Adrenal gland (tissue), 12 donors: Measurements from ENCODE around the gene APCDD1L. TPM values are rescaled to one million over a fixed set of nuclear protein-coding genes. Genes with fewer than 3 reads are reported as not detected.

Experiments
- DNase-seq, 7 donors: peaks; one replicate each; pipeline ENCODE4 v3.0.0-alpha.2; 2019 to 2020
- H3K27ac ChIP-seq, 5 donors: fragments of 200-600 bp; sonication (generic) in 4 of 5; 1 replicate in 3 of 5; 2 replicates in 2 of 5; pipeline versions ENCODE4 v1.5.1 to v1.8.0; 2016 to 2020; ENCODE audit warnings: mild to moderate bottlenecking in 1 of 5
- H3K27me3 ChIP-seq: fragments of 200-600 bp; 2 replicates; pipeline ENCODE4 v1.8.0; 2021
- H3K36me3 ChIP-seq, 2 donors: fragments of 200-600 bp; replicated peaks in 1 of 2; 1 replicate in 1 of 2; 2 replicates in 1 of 2; pipeline versions ENCODE4 v1.5.1 to v1.8.0; 2018 to 2022
- H3K4me1 ChIP-seq, 2 donors: fragments of 200-600 bp; replicated peaks in 1 of 2; 1 replicate in 1 of 2; 2 replicates in 1 of 2; pipeline versions ENCODE4 v1.5.1 to v1.8.0; 2018 to 2021
- H3K4me3 ChIP-seq, 4 donors: fragments of 200-600 bp; sonication (generic) in 3 of 4; one replicate each; pipeline ENCODE4 v1.5.1; 2016 to 2018
- H3K9me3 ChIP-seq, 3 donors: fragments of 200-600 bp; sonication (generic) in 1 of 3; replicated peaks in 1 of 3; 1 replicate in 2 of 3; 2 replicates in 1 of 3; pipeline versions ENCODE4 v1.5.1 to v1.8.0; 2016 to 2021
- POLR2A ChIP-seq, 2 donors: fragments of 450-650 bp; IDR thresholded peaks; one replicate each; pipeline ENCODE4 v1.6.1; 2017; ENCODE audit warnings: antibody characterized with exemption in 2 of 2, mild to moderate bottlenecking in 2 of 2, moderate library complexity in 1 of 2
- WGBS, 4 donors: extraction: QIAGEN DNeasy Blood & Tissue Kit in 2 of 4; methylation state at CpG; one replicate each; pipeline versions ENCODE4 v1.1.5 to v1.1.7; 2013 to 2017; 5-methylcytosine and 5-hydroxymethylcytosine counted together
- intact Hi-C, 2 donors: fragments of 100-400 bp; cut with DNase I; formaldehyde crosslinking; loops; one replicate each; pipeline versions ENCODE4 v1.14.1 to v1.15.0; 2022 to 2023
- polyA plus RNA-seq, 3 donors: library from polyadenylated mRNA; stranded (reverse); fragments of 200-250 nt in 2 of 3; fragments of 350-450 nt in 1 of 3; fragmentation: Illumina TruSeq in 1 of 3; extraction: RNeasy Lipid Tissue Mini Kit (QIAGEN cat#74804) in 1 of 3; gene quantifications; one replicate each; pipeline ENCODE4 v1.2.3, GENCODE V29; 2013 to 2014
- total RNA-seq, 9 donors: library from RNA; depleted of rRNA in 4 of 9; stranded (reverse); fragments of >200 nt in 4 of 9; fragments of 120-200 nt in 1 of 9; fragmentation: NEBNext Ultra II Directional in 1 of 9; extraction: Animal tissue kit (Norgen Biotek cat#: 25700) in 1 of 9; gene quantifications; one replicate each; pipeline versions ENCODE4 v1.1.0 to v1.2.4, GENCODE V29; 2013 to 2023
- TF ChIP-seq, protein P1 (sequence below), 6 experiments: fragments of 450-650 bp in 4 of 6; fragments of 200-600 bp in 2 of 6; sonication (generic) in 1 of 6; IDR thresholded peaks; 1 replicate in 5 of 6; 2 replicates in 1 of 6; pipeline versions ENCODE4 v1.5.1 to v1.8.0; 2016 to 2021; ENCODE audit warnings: antibody characterized with exemption in 6 of 6, mild to moderate bottlenecking in 2 of 6, moderate library complexity in 1 of 6
- donor health status: healthy with polysubstance abuse.
- donor health status: Bipolar disorder and iron deficiency.
- donor health status: DM: yes; HTN: yes; CAD: no.
- donor health status: DM: no; HTN: no; CAD: no.
- donor health status: DM: no; HTN: no; CAD: no.
- donor health status: DM: yes; HTN: yes; CAD: no.

APCDD1L gene
- total and polyA plus RNA-seq, 12 donors, result 0.06 to 0.96 (median 0.27) TPM; not detected in 4

DNA sequence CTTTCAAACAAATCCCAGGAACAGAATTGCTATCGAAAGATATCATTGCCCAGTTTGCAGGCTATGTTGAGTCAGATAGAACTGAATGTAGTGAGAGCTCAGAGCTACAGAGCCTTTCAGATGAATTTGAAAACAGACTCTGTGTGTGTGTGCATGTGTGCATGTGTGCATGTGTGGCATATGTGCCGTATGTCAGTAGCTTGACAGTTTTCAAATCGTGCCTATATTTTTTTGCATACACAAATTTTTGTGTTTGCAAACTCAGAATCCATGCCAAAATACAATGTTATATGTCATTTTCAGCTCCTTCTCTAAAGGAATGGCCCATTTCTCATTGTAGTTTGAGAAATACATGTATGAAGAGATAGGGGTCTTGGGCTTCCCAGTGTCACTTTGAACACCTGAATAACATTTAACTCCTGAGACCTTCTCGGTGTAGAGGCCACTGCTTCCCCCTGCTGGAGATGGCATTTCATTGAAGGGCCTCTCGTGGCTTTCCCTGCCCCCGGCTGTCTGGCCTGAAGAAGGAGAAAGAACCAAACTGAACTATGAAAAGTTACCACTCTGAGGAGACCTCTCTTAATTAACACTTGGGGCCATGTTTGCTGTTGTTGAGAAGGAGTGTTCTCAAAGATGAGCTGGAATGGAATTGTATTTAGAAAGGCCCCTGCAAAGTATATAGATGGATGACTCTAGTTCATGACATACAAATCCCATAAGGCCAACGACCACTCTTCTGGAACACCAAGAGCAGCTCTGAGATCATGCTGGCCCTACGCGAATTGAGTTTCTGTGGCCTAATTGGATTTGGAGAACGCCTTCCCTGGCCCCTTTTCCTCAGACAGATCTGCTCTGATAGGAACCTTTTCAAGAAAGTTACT is 67.4 kb downstream of the APCDD1L start:
- TF ChIP-seq POLR2A (IDR thresholded peaks at IDR 0.05), result no peak
- TF ChIP-seq, protein P1, sequence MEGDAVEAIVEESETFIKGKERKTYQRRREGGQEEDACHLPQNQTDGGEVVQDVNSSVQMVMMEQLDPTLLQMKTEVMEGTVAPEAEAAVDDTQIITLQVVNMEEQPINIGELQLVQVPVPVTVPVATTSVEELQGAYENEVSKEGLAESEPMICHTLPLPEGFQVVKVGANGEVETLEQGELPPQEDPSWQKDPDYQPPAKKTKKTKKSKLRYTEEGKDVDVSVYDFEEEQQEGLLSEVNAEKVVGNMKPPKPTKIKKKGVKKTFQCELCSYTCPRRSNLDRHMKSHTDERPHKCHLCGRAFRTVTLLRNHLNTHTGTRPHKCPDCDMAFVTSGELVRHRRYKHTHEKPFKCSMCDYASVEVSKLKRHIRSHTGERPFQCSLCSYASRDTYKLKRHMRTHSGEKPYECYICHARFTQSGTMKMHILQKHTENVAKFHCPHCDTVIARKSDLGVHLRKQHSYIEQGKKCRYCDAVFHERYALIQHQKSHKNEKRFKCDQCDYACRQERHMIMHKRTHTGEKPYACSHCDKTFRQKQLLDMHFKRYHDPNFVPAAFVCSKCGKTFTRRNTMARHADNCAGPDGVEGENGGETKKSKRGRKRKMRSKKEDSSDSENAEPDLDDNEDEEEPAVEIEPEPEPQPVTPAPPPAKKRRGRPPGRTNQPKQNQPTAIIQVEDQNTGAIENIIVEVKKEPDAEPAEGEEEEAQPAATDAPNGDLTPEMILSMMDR (IDR thresholded peaks at IDR 0.05), result peak; percentile 64 to 79 (median 70)
- Histone ChIP-seq H3K36me3 (peaks cover 0 to 33% of the 10 kb centered on the region in 2 donors), H3K27me3 (no peaks in the 10 kb centered on the region), H3K4me1 (no peaks in the 10 kb centered on the region), H3K9me3 (no peaks in the 10 kb centered on the region), H3K27ac (peak overlapping the region in 1 of 5 donors; percentile 24), H3K4me3 (no peak overlapping the region)
- peak; percentile 43 to 84 (median 68) for DNase-seq
- 57 to 68% (median 63%) methylated on average over 10 of the region's 10 CpGs for WGBS, 4 donors
- intact Hi-C loops, result loop anchor here (5.0 to 10.0 kb wide), 3 partner anchors 143 to 213 kb away; partner anchors contain the start of gene RAB22A (in 1 of the 2)

- Histone ChIP-seq H3K9me3 (no peaks in the 10 kb centered on the region), H3K4me1 (no peaks in the 10 kb centered on the region), H3K27ac (no peak overlapping the region), H3K4me3 (no peak overlapping the region), H3K27me3 (no peaks in the 10 kb centered on the region), H3K36me3 (peaks cover 0 to 34% of the 10 kb centered on the region in 2 donors)
- TF ChIP-seq, protein P1 (IDR thresholded peaks at IDR 0.05), result no peak
- no peak for TF ChIP-seq POLR2A (IDR thresholded peaks at IDR 0.05)
- 91 to 95% (median 93%) methylated on average over 7 of the region's 7 CpGs for WGBS, 4 donors
- intact Hi-C loops, result loop anchor here (5.0 to 10.0 kb wide), 3 partner anchors 142 to 212 kb away; partner anchors contain the start of gene RAB22A (in 1 of the 2)
- DNase-seq, result no peak
These were observed 68.3 kb downstream of the APCDD1L start for GRCh38 chr20:58446960-58447265.

- TF ChIP-seq POLR2A (IDR thresholded peaks at IDR 0.05), result no peak
- TF ChIP-seq, protein P1 (IDR thresholded peaks at IDR 0.05), result no peak
- H3K27ac ChIP-seq, result no peak overlapping the region
- H3K4me3 ChIP-seq, result no peak overlapping the region
- DNase-seq, result no peak
- intact Hi-C loops, result loop anchor here (5.0 to 10.0 kb wide), 3 partner anchors 142 to 212 kb away; partner anchors contain the start of gene RAB22A (in 1 of the 2)
- H3K27me3 ChIP-seq, result no peaks in the 10 kb centered on the region
- peaks cover 0 to 34% of the 10 kb centered on the region in 2 donors for H3K36me3 ChIP-seq
- no peaks in the 10 kb centered on the region for H3K9me3 ChIP-seq
- H3K4me1 ChIP-seq, result no peaks in the 10 kb centered on the region
- WGBS, 4 donors, result 86 to 93% (median 88%) methylated on average over 6 of the region's 6 CpGs
These were observed 68.8 kb downstream of the APCDD1L start for GRCh38 chr20:58446264-58446959.

DNA sequence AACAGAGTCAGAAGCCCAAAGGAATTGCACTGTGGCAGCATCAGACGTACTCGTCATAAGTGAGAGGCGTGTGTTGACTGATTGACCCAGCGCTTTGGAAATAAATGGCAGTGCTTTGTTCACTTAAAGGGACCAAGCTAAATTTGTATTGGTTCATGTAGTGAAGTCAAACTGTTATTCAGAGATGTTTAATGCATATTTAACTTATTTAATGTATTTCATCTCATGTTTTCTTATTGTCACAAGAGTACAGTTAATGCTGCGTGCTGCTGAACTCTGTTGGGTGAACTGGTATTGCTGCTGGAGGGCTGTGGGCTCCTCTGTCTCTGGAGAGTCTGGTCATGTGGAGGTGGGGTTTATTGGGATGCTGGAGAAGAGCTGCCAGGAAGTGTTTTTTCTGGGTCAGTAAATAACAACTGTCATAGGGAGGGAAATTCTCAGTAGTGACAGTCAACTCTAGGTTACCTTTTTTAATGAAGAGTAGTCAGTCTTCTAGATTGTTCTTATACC is 70.4 kb downstream of the APCDD1L start:
- H3K9me3 ChIP-seq, result no peaks in the 10 kb centered on the region
- peaks cover 0 to 34% of the 10 kb centered on the region in 2 donors for H3K36me3 ChIP-seq
- intact Hi-C loops, result loop anchor here (5.0 to 10.0 kb wide), 3 partner anchors 140 to 210 kb away; partner anchors contain the start of gene RAB22A (in 1 of the 2)
- no peak overlapping the region for H3K4me3 ChIP-seq
- DNase-seq, result no peak
- H3K4me1 ChIP-seq, result peaks cover 0 to 4% of the 10 kb centered on the region in 2 donors
- TF ChIP-seq, protein P1 (IDR thresholded peaks at IDR 0.05), result no peak
- TF ChIP-seq POLR2A (IDR thresholded peaks at IDR 0.05), result no peak
- no peak overlapping the region for H3K27ac ChIP-seq
- WGBS, 4 donors, result 90 to 95% (median 94%) methylated on average over 5 of the region's 5 CpGs
- H3K27me3 ChIP-seq, result no peaks in the 10 kb centered on the region
